Stimulated activated naive CD4-positive, alpha-beta T cell (primary cell): ENCODE measurements around the gene NT5DC4.
"Not testable (repeated sequence)": the region's sequence is repeated elsewhere in the genome, so short reads cannot be mapped to it uniquely, and the experiment has no call there.

Experiments used
- DNase-seq, 6 experiments: peaks; one replicate each; lab custom pipeline; 2025; lab: John Stamatoyannopoulos, UW

The NT5DC4 gene

DNA sequence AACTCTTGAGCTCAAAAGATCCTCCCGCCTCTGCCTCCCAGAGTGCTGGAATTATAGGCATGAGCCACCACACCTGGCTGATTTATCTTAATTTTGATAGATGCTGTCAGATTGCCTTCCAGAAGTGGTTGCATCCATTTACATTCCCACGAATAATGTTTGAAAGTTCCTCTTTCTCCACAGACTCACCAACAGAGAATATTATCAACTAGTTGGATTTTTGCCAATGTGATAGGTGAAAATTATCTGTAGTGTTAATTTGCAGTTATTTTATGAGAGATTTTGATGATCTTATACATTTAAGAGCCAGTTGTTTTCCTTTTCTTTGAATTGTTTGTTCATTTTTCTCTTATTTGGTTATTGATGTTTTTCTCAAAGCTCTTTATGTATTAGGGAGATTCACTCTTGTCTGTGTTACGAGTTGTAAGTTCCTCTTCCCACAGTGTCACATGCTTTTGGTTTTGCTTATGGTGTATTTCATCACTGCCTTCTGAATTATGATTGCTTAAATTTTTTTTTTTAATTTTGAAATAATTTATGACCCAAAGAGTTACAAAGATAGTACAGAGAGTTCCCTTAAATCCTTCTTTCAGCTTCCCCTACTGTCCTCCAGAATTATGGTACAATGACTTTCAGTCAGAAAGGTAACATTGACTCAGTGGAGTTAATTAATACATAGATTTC is 20.7 kb upstream of the NT5DC4 start:
- no peak for DNase-seq

DNA sequence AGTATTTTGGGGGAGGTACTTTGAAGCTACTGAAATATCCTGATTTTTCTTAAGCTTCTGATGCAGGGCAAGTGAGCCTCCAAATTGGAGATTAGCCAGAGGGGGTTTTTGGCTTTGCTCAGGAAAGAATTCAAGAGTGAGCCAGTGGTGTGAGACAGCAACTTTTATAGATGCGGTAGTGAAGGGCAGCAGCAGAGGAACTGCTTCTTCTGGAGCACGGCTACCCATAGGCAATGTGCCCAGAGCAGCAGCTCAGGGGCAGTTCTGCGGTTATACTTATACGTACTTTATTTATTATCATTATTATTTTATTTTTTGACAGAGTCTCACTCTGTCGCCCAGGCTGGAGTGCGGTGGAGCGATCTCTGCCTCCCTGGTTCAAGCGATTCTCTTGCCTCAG is 19.8 kb upstream of the NT5DC4 start:
- DNase-seq = no peak

DNA sequence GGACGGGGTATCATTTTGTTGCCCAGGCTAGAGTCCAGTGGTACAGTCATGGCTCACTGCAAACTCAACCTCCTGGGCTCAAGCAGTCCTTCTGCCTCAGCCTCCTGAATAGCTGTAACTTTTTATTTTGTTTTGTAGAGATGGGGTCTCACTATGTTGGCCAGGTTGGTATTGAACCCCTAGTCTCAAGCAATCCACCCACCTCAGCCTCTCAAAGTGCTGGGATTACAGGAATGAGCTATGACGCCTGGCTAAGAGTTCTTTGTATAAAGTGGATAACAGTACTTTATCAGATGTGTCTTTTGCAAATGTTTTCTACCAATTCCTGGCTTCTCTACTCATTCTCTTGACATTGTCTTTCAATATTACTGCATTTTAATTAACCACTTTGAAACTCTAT is 17.1 kb upstream of the NT5DC4 start:
- no peak for DNase-seq

GRCh38 chr2:112705575-112705974 is 15.2 kb upstream of the NT5DC4 start:
- DNase-seq = no peak

DNA sequence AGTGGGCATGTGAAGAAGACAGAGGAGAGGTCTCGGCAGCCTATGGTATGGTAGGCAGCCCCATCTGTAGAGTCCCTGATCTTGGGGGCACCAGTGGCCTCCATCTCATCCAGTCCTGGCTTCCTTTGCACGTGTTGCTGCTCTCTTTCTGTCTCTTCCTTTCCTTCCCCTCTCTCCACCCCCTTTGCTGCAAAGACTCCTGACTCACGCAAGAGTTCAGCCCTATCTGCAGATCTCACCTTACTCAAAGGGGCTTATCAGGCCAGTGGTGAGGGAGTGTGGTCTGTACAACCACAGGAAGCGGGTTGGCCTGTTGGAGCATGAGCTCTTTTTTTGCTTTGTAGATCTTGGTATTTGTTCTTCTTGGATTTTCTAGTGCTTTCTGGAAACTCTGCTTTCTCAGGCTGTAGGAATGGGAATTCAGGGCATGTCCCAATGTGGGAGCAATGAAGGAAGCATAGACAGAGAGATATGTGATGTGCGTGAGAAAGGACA is 14.6 kb upstream of the NT5DC4 start:
- DNase-seq = peak in 2 of 6 experiments; percentile 7 to 15

- not testable (repeated sequence) for DNase-seq
Observed at GRCh38 chr2:112706947-112707346, 13.9 kb upstream of the NT5DC4 start.

GRCh38 chr2:112708968-112709367 is 11.9 kb upstream of the NT5DC4 start:
- no peak for DNase-seq

GRCh38 chr2:112709703-112710102 is 11.1 kb upstream of the NT5DC4 start:
- no peak for DNase-seq

DNA sequence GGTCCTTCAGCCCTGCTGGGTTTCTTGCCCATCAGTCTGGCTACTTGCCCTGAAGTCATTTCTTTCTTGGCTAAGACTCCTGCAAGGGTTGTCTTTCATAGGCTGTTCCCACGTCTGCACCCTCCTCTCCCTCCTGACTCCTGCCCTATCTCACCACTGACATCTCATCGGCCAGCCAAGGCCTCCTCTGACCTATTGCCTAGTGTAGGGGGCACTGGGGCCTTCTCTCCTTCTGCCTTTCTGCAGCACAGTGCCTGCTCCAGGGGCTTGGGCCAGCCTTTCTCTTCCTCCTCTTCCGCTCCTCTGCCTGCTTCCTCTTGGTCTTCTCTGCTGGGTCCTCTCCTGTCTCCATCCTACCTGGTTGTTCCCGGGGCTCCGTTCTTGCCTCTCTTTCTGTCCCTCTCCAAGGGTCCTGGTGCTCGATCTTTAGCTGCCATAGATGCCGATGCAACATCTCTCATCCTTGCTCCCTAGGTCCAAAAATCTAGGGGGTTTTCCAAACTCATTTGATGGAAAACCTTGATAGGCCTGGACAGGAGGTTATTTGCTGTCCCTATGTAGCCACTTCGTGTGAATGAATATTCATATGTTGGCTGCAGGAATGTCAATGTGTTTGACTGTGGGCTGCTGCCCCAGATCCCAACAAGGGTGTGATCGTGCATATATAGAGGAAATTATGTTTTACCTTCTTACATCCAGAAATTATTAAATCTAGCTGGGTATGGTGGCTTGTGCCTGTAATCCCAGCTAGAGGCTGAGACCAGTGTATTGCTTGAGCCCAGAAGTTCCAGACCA is 9.7 kb upstream of the NT5DC4 start:
- no peak for DNase-seq

DNA sequence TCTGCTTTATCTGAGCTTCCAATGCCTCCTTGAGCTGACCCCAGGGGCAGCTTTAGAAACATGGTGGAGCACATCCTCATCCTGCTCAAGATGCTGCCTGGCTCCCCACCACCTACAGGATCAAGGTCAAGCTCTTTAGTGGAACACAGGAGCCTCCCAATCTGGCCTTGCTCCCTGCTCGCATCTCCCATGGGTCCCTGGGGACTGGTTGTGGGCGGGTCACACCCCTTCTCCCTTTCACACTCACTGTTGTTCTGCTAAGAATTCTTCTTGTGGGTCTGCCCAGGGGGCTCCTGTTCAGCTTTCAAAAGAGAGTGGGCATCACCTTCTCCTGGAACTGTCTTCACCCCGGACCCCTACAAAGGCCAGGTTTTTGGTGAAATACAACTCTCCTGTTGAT is 8.4 kb upstream of the NT5DC4 start:
- DNase-seq = no peak

DNA sequence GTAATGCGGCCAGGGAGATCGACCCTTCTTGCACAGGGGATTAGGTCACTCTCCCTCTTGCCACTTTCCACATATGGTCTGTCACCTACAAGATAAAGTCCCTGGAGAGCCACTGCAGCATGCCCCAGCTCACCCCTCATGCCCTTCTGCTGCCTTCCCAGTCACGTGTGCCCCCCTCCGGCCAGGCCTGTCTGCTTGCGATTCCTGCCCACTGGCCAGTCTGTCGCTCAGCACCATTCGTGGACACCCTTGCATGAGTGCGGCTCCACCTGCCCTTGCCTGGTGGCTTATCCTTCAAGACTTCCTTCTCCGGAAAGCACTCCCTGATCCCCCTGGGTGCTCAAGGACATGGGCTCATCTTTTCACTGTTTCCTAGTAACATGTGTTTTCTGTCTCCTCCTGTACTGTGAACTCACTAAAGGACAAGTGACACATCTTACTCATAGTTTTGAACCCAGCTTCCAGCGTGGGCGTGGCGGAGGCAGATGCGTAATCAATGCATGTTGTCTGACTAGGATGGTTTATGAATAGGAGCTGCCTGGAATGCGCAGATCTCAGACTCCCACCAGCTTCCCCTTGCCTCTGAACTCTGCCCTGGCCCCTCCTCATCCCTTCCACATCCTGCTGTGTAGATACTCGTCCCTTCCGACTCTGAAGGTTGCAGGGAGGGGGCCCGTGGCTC is 7.8 kb upstream of the NT5DC4 start:
- no peak for DNase-seq

GRCh38 chr2:112713585-112713925 is 7.3 kb upstream of the NT5DC4 start:
- no peak for DNase-seq

GRCh38 chr2:112713926-112714325 is 6.9 kb upstream of the NT5DC4 start:
- no peak for DNase-seq

GRCh38 chr2:112714331-112714730 is 6.5 kb upstream of the NT5DC4 start:
- no peak for DNase-seq

DNA sequence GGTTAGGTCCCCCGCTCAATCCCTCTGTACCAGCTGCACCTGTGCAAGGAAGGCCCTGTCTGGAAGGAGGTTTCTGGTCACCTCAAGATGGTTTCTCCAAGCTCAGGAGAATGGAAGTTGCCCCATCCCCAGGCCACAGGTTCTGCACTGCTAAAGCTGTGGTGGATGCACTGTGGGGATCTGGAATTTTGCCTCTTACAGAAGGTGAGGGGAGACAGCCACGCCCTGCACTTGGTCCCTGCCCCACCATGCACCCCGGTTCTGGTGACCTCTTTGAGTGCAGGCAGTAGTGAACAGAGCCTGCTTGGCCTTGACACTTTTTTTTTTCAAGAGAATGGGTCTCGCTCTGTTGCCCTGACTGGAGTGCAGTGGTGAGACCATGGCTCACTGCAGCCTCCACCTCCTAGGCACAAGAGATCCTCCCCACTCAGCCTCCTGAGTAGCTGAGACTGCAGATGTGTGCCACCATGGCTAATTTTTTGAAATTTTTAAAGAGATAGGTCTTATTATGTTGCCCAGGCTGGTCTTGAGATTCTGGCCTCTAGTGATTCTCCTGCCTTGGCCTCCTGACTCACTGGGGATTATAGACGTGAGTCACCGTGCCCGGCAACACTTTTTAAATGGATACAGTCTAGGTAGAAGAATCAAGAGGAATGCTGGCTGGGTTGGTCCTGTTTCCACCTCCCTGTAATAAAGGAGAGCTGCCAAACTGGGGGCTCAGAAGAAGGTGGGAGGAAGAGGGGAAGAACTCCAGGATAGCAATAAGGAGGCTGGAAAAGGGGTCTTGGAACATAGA is 5.8 kb upstream of the NT5DC4 start:
- DNase-seq = no peak

GRCh38 chr2:112716094-112716493 is 4.7 kb upstream of the NT5DC4 start:
- not testable (repeated sequence) for DNase-seq

DNA sequence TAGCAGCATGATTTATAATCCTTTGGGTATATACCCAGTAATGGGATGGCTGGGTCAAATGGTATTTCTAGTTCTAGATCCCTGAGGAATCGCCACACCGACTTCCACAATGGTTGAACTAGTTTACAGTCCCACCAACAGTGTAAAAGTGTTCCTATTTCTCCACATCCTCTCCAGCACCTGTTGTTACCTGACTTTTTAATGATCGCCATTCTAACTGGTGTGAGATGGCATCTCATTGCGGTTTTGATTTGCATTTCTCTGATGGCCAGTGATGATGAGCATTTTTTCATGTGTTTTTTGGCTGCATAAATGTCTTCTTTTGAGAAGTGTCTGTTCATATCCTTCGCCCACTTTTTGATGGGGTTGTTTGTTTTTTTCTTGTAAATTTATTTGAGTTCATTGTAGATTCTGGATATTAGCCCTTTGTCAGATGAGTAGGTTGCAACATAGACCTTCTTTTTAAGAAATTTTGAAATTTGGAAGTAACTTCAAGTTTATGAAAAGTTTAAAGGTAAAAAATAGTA is 3.9 kb upstream of the NT5DC4 start:
- DNase-seq = not testable (repeated sequence)

- DNase-seq = no peak
Observed at GRCh38 chr2:112718863-112719370, 1.9 kb upstream of the NT5DC4 start.

- no peak for DNase-seq
Observed at GRCh38 chr2:112721819-112722522, 1.2 kb downstream of the NT5DC4 start.

- DNase-seq = no peak
Observed at GRCh38 chr2:112722816-112723546, 2.2 kb downstream of the NT5DC4 start.
